GM19023 (cell line): ENCODE measurements around the gene TMEM109.

Source experiments
- ATAC-seq: cut with Tn5 transposase; IDR thresholded peaks from one replicate; pipeline ENCODE4 v1.9.1; 2021; ENCODE audit warnings: mild to moderate bottlenecking, moderate library complexity; ENCODE audit not compliant: unreplicated experiment

TMEM109 gene

DNA sequence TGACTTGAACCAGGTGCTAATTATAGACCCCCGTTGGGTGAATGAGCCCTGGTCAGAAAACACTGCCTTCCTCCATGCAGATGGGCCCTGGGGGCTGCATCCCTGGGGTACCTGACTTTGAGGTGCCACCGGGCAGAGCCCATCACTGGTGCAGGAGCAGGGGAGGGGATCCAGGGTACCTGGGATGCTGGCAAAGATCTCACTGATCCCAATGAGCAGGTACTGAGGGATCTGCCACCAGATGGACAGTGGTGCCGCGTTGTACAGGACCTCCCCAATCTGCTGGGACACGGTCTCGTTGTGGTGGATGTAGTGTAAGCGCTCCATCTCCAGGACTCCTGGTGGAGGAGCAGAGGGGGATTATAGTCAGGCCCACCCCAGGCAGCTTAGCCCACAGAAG, 25.3 kb downstream of the TMEM109 start:
- ATAC-seq: no peak

DNA sequence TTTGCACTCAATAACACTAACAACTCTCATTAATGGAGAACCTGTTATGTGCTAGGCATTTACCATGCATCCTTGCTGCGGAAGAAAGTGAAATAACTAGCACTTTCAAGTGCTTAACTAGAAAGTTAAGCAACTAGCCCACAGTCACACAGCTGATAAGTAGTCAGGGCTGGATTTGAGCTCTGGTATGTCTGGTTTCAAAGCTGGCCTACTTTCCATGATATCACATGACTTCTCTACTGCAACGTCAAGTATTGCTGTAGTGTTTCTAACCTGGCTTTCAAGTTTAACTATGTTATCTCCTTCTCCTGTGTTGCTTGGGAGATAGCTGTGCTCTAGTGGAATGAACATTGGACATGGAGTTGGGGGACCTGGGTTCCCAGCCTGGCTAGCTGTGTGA, 25.9 kb downstream of the TMEM109 start:
- no peak for ATAC-seq

DNA sequence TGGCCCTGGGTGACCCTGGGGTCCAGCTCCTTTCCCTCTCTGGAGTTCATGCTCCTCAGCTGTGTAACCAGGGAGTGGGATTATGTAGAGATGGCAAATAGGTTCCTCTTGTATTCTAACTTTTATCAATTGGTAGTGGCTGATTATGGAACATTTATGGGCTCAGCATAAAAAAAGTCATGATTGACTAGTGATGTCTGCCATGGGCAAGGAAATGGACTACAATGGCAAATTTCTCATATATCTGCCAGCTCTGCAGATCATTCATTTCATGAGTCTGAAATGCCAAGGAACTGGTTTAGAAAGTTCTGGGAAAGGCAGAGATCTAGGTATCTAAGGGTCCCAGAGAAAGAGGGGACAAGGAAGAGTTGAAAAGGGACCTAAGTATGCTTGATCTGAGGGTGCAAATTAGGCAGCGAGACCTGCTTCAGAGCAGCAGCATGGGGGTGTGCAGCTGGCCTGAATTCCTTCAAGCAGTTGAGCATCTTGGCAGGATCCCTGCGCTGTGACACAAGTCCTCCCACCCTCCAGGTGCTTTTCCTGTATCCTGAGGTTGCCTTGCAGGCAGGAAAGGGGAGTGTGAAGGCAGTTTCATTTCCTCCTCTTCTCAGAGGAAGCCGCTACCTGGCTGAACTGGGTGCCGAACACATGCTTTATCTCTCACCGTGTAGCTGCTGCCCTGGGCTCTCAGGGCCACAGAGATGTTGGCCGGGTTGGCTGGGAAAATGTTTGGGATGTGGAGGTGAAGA, 27.6 kb downstream of the TMEM109 start:
- ATAC-seq: no peak

DNA sequence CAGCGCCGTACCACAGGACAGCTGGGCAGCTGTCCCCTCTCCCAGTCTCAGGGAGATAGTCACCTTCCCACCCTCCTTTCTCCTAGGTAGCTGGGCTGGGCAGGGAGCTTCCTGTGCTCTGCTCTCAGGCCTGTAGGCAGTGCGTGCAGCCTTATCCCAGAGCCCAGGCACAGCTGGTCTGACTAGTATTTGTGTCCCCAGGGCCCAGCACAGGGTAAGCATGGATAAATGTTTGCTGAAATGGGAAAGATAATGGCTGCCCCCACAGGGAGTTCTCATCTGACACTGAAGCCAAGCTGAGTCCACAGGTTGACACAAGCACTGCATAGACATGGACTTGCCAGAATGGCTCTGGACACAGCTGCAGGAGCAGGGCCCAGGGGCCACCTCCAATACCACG, 28.3 kb downstream of the TMEM109 start:
- ATAC-seq: no peak

DNA sequence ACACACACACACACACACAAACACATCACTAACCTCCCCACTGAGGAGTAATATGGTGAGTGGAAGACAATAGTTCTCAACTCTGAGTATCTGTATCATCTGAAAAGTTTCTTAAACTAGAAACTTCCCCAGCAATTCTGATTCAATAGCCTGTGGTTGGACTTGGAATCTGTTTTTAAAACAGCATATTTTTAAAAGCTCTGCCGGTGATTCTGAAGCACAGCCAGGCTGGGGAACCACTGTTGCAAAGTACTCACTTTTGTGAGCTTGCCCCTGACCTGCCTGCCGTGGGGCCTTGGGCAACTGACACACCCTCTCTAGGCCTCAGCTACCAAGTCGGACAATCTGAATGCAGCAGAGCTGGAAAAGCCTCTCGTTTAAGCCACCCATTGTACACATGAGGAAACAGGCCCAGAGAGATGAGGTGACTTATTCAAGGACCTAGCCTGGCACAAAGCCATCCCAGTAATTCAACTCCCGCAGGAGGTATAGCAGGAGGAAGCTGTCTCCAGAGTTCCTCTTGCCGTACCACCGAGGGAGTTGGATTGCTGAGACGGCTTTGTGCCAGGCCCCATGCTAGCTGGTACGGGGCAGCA, 29.1 kb downstream of the TMEM109 start:
- ATAC-seq: no peak

DNA sequence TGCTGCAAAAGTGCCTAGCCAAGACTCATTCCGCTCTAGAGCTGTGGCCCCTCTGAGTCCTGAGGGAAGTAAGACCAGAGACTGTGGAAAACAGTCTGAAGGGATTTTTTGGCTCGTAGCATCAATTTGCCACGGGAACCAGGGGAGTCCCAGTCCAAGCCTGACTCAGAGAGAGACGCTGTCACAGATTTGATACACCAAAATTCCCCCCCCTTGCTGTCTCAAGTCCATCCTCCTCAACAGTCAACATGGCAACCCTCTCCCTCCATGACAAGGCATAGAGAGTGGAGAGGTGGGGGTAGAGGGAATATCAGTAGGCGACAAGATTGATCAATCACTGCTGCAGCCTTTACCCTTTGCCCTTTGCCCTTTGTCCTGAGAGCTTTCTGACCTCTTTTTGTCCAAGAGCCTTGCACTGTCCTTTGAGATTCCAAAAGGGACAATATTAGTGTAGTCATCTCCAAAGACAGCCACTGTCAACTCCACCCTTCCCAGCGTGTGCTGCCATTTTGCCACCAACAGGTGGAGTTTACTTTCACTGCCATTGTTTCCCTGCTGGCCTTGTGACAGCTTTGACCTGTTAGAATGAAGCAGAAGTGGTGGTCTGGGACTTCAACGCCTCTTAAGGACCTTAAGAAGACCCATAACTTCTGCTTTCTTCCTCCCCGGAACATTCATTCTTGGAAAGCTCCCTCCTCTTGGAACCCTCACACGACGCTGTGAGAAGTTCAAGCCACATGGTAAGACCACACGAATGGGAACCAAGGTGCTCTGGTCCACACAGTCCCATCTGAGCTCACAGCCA, 30.7 kb downstream of the TMEM109 start:
- no peak for ATAC-seq

DNA sequence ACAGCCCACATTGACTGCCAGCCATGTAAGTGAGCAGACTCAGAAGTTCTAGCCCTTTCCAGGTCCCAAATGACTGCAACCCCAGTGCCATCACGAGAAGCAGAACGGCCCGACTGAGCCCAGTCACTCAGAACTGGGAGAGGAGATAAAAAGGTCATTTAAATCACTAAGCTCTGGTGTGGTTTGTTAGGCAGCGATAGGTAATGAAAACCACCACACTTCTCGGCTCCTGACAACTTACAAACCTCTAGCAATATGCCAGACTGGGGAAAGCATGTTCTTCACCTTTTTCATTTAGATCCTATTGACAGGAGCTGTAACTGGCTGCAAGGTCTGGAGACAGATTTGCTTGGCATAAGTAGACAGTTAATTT, 31.3 kb downstream of the TMEM109 start:
- ATAC-seq: no peak

DNA sequence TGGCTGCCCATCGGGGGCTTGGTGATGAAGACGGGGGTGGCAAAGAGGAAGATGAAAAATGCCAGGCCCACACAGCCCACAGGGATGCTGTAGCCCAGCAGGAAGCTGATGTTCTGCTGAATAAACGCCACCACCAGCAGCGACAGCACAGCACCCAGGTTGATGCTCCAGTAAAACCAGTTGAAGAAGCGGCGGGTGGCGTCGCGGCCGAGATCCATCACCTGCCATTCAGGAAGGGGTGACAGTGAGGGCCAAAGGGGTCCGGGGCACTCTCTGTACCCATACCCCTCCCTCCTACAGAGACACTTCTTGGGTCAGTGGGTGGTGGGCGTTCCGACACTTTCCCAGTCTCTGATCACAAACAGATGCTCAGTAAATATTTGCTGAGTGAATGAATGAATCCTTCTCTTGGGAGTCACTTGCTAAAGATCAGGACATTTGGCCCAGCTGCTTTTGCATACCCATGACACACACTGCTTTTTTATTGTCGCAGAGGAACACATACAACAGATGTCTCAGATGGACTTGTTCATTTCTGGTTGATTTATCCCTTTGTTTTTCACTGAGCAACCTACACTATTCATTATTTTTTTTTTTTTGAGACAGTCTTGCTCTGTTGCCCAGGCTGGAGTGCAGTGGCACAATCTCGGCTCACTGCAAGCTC, 32.8 kb downstream of the TMEM109 start:
- ATAC-seq: no peak

DNA sequence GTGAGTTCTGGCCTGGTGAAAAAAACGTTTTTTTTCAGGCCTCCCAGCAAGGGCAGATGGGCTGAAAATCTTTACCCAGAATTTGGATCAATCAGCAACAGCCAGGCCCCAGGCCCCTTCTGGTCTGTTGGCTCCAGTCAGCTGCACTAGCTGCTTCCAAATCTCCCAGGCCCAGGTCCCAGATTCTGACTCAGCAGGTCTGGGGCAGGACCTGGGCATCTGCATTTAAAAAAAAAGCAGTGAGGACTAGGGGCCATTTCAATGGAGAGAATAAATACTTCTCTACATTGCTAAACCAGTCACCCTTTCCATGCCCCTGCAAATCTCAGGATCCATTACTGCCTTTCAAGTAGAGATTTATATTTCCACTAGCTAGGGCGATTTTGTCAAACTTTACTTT, 33.7 kb downstream of the TMEM109 start:
- no peak for ATAC-seq

DNA sequence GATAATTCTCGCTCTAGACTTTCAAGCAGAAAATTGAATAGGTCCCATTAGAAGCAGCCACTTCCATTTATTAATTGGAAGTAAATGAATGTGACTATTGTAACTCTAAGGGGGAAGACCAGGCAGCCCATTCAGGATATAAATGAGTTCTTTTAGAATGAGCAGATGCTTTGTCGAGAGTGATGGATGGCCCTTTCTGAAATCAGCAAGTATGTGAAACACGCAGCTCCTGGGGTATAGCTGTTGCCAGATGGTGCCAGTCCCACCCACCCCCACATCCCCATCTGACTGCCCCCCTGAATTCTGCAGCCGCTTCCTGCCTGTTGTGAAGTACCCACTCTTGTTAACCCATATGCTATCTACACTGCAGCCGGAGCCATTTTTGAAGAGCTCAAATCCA, 34.3 kb downstream of the TMEM109 start:
- ATAC-seq: no peak

DNA sequence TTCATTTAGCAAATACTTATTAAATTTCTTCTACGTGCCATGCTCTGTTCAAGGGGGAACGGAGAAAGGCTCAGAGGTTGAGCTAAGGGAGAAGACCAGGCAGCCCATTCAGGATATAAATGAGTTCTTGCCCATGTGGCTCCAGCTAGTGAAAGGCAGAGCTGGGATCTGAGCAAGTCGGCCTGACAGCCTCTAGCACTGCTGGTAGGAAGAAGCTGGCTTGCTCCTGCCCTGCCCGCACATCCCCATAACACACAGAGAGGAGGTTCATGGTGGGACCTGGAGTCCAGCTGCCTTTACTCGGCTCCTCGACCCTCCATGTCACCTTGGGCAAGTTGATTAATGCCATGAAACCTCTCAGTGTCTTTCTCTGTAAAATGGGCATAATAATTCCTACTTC, 36.1 kb downstream of the TMEM109 start:
- ATAC-seq: no peak

DNA sequence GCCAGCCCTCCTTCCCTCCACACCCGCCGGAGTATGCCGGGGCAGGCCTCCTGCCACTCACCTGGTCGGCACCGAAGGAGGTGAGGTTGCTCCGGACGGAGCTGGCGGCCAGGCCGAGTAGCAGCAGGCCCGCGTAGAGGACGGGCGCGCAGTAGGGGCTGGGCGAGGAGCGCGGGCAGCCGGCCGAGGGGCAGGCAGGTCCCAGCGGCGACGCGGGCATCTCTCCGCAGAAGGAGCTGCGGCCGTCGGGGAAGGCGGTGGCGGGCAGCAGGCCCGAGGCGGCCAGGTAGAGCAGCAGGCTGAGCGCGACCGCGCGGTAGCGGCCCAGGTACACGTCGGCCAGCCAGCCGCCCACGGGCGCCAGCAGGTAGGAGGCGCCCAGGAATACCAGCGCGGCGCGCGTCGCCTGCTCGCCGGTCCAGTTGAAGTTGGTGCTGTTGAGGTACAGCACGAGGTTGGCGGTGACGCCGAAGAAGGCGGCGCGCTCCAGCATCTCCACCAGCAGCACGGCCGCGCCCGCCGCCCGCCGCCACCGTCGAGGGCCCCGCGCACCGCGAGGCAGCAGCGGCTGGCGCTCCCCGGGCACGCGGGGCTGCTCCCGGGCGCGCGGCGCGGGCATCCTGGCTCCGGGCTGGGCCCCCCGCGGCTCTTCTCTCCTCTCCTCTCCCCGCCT, 37.1 kb downstream of the TMEM109 start:
- no peak for ATAC-seq

DNA sequence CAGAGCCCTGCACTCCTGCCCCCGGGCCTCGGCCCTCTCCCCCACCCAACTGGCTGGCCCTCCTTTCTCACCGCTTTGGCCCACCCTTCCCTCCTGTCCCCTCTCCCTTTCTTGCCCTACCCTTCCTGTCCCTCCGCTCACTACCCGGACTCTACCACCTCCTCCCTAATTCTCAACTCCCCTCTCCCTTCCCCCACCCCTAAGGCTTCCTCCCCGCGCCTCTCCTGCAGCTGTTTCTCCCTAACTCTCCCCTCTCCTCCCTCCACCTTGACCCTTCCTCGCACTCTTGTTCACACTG, 37.6 kb downstream of the TMEM109 start:
- ATAC-seq: no peak

DNA sequence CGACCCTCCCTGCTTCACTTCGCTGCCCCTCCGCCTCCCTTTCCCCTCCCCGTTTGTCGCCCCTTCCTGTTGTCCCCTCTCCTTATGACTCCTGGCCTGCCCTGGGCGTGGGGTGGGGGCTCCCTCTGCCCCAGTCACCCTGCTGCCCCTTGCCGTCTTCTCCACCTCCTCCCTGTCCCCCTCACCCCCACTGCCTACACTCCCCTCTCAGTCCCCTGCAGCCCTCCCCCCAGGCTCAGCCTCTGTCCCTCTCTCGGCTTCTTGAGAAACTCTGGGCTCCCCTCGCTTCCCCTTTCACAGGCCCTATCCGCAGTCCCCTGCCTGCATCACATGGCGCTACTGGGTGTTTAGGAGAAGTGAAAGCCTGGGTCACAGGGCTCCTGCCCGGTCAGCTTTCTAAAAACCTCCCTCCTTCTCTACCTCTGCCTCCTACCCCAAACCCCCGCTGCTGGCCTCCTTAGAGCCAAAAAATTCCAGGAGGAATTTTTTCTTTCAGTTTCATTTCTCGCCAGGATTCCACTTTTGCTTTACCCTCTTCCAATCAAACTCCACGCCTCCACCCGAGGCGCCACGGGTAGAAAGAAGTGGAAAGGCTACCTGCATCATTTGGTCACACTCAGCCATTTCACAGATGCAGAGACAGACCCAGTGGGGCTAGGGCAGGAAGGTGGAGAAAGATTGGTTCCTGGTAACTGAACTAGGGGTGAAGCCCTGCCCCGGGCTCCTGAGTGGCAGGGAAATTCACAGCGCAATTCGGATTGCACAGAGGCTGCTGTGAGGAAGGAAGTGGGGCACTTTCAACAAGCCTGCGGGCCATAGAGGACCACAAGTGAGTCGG, 38.2 kb downstream of the TMEM109 start, which contains the start of gene SLC15A3:
TSS of gene SLC15A3 (minus strand) at position 273 of the 838 bp plus-strand sequence. CDS start 625 bp downstream, outside the sequence.
- peak; percentile 71 for ATAC-seq

DNA sequence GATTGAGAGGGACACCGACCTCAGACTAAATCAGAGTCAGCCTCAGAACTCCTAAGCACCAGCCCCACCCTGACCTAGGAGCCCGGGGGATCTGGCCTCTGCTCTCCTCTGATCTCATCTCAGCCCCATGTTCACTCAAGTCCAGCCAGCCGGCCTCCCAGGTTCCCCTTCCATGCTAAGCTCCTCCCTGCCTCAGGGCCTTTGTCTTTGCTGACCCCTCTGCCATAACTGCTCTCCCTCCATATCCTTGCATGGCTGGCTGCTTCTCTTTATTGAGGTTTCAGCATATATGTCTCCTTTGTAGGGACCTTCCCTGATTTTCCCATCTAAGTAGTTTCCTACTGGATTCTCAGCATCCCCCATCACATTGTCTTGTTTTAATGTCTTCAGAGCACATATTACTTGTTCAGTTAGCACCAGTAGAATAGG, 38.8 kb downstream of the TMEM109 start:
- ATAC-seq: peak; percentile 19

DNA sequence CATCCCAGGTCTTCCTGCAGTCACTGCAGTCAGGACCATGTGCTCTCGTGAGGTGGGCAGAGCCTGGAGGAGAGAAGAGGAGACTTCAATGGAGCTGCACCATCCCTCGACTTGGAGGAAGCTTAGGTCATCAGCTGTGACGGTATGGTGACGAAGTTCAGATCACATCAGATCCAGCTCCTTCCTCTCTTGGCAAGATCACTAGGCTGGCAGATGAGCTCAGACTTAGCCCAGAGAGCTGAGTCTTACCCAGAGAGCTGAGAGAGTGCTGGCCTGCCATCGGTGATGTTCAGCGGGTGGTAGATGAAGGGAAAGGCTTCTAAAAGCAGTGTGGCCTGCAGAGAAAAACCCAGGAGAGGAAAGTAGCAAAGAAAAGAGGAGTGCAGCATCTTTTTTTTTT, 39.8 kb downstream of the TMEM109 start:
- ATAC-seq: no peak

DNA sequence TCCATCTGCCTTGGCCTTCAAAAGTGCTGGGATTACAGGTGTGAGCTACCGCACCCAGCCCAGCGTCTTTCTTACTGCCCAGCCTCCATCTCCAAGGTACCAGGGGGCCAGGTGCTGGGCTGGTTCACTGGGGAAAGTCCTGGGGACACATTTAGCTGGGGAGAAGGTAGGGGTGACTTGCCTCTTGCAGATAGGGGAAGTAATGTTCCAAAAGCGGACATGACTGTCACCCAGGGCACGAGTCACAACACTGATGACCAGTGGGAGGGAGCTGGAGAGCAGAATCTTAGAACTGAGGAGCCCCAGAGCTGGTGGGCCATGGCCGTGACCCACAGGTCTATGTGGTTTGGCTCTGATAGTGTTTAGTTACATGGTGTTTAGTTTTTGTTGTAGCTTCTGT, 40.5 kb downstream of the TMEM109 start:
- ATAC-seq: no peak

DNA sequence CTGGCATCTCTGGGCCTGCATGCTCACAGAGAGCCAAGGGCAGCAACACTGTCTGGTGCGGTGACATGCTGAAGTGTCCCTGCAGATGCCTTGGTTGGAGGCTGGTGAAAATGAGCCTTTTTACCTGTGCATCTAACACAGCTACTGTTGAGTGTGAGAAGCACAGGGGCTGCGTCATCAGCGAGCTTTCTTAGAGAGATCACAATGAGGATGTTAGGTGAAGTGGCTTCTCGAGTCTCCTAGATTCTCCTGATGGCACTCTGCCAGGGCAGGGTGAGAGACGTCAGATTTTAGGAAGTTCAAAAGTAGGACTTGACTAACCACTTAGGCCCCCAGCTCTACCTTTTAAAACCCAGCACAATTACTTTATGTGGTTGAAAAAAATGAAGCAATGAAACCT, 41.6 kb downstream of the TMEM109 start:
- no peak for ATAC-seq

DNA sequence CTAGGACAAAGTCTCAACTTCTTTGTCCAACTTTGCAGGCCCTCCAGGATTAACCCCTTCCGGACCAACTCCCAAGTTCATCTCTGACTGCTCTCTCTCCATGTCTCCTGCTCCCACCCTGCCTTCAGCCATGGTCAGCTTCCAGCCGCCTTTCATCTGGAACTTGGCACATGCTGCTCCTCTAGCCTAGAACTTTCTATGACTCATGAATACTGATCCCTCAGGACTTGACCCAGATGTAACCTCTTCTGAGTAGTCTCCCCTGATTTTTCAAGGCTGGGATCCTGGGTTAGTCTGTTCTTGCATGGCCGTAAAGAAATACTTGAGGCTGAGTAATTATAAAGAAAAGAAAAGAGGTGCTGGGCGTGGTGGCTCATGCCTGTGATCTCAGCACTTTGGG, 43.2 kb downstream of the TMEM109 start:
- ATAC-seq: no peak

DNA sequence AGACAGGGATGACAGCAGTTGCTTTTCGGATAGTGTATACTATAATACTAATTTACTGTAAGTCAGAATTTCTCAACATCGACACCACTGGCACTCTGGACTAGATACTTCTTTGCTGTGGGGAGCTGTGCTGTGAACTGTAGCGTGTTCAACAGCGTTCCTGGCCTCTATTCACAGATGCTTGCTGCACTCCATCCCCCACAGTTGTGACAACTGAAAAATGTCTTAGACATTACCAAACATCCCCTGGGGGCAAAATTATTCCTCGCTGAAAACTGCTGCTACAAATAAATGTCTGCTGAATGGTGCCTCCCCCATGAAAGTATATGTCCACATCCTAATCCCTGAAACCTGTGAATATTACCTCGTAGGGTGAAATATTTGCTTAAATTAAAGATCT, 45.5 kb downstream of the TMEM109 start:
- no peak for ATAC-seq
